ENCODE measurements around the gene ZNF217. TPM values are rescaled to one million over a fixed set of nuclear protein-coding genes. Genes with fewer than 3 reads are reported as not detected.
"Not testable (repeated sequence)": the region's sequence is repeated elsewhere in the genome, so short reads cannot be mapped to it uniquely, and the experiment has no call there.

ZNF217 gene
- total and polyA plus RNA-seq, 2 donors (not counting 1 experiment from before 2014, with no cell fraction given) = 15.5 to 92.6 TPM

GRCh38 chr20:53589321-53590065 lies 4.1 kb downstream of the ZNF217 start:
- H3K4me1 ChIP-seq (ENCODE audit: control insufficient read depth in 2 of 2, insufficient read depth in 2 of 2, low read length in 2 of 2) = peaks cover 38 to 43% of the 10 kb centered on the region in 2 donors
- no CpG with 5 or more reads among the region's 12 CpGs for WGBS (ENCODE audit: insufficient coverage)

GRCh38 chr20:53587157-53587703 lies 6.4 kb downstream of the ZNF217 start:
- DNase-seq; H3K9me3 ChIP-seq (ENCODE audit: control extremely low read depth in 1 of 3, control insufficient read depth in 2 of 3, insufficient read depth in 1 of 3, low read length in 2 of 3); H4K20me1 ChIP-seq (ENCODE audit: control insufficient read depth, insufficient read depth, low read length, poor library complexity, severe bottlenecking); H3K27me3 Mint-ChIP-seq; H3K27me3 ChIP-seq (replicated peaks in 1 of 4; ENCODE audit: control extremely low read depth in 1 of 4, control insufficient read depth in 3 of 4, insufficient read depth in 4 of 4, low read length in 3 of 4); H3K9ac ChIP-seq (ENCODE audit: low read length); H2AFZ ChIP-seq (ENCODE audit: insufficient read depth, low read depth, low read length, poor library complexity, severe bottlenecking); H3K4me3 ChIP-seq (ENCODE audit: control extremely low read depth in 1 of 5, extremely low read depth in 1 of 5, insufficient read depth in 1 of 5, low read depth in 2 of 5, low read length in 4 of 5); POLR2A ChIA-PET; H3K9me3 Mint-ChIP-seq (ENCODE audit: insufficient read depth); H3K36me3 ChIP-seq (replicated peaks in 1 of 2; ENCODE audit: control extremely low read depth in 1 of 2, control insufficient read depth in 1 of 2, extremely low read depth in 1 of 2, insufficient read depth in 2 of 2, low read length in 1 of 2); ATAC-seq (ENCODE audit: low read depth): not testable (repeated sequence)
- intact Hi-C loops (cut with micrococcal nuclease) = loop anchor here (5.0 kb wide), 1 partner anchor 40 kb away; no protein-coding TSS in a partner anchor
- Histone ChIP-seq H3K79me2 (ENCODE audit: control insufficient read depth, insufficient read depth, low read length) (peaks cover 87% of the 10 kb centered on the region), H3K4me1 (ENCODE audit: control insufficient read depth in 2 of 2, insufficient read depth in 2 of 2, low read length in 2 of 2) (peaks cover 60 to 62% of the 10 kb centered on the region in 2 donors), H3K4me2 (replicated peaks; ENCODE audit: low read depth, low read length, poor library complexity, severe bottlenecking) (peak overlapping the region; percentile 40), H3K27ac (ENCODE audit: low read length in 2 of 2) (peak overlapping the region; percentile 41 to 82)
- Mint-ChIP-seq H3K27ac (peak overlapping the region; percentile 93), H3K4me3 (peak overlapping the region; percentile 81), H3K4me1 (peaks cover 74% of the 10 kb centered on the region)
- no CpG with 5 or more reads among the region's 1 CpG for WGBS (ENCODE audit: insufficient coverage)
- CTCF ChIA-PET = interaction anchor here (0.6 to 1.2 kb wide), 2 partner anchors 261 to 280 kb away, joined by 4 read pairs; no protein-coding TSS in a partner anchor

More at GRCh38 chr20:53589321-53590065, 4.1 kb downstream of the ZNF217 start:
- peaks cover 72% of the 10 kb centered on the region for H3K79me2 ChIP-seq (ENCODE audit: control insufficient read depth, insufficient read depth, low read length)
- H3K36me3 ChIP-seq (replicated peaks in 1 of 2; ENCODE audit: control extremely low read depth in 1 of 2, control insufficient read depth in 1 of 2, extremely low read depth in 1 of 2, insufficient read depth in 2 of 2, low read length in 1 of 2); H4K20me1 ChIP-seq (ENCODE audit: control insufficient read depth, insufficient read depth, low read length, poor library complexity, severe bottlenecking); ATAC-seq (ENCODE audit: low read depth); H3K9me3 Mint-ChIP-seq (ENCODE audit: insufficient read depth); H3K27me3 Mint-ChIP-seq; H3K9me3 ChIP-seq (ENCODE audit: control extremely low read depth in 1 of 3, control insufficient read depth in 2 of 3, insufficient read depth in 1 of 3, low read length in 2 of 3); H3K27me3 ChIP-seq (replicated peaks in 1 of 4; ENCODE audit: control extremely low read depth in 1 of 4, control insufficient read depth in 3 of 4, insufficient read depth in 4 of 4, low read length in 3 of 4); CTCF ChIA-PET: not testable (repeated sequence)
- POLR2A ChIA-PET = interaction anchor here (0.6 kb wide), 1 partner anchor 206 kb away, joined by 5 read pairs; no protein-coding TSS in a partner anchor
- H2AFZ ChIP-seq (ENCODE audit: insufficient read depth, low read depth, low read length, poor library complexity, severe bottlenecking) = peak overlapping the region; percentile 50
- intact Hi-C loops (cut with micrococcal nuclease) = loop anchor here (5.0 kb wide), 2 partner anchors 38 to 238 kb away; no protein-coding TSS in a partner anchor
- H3K9ac ChIP-seq (ENCODE audit: low read length) = peak overlapping the region; percentile 89
- DNase-seq = peak; percentile 35
- peak overlapping the region in 4 of 5 experiments; percentile 25 to 83 (median 32) for H3K4me3 ChIP-seq (ENCODE audit: control extremely low read depth in 1 of 5, extremely low read depth in 1 of 5, insufficient read depth in 1 of 5, low read depth in 2 of 5, low read length in 4 of 5)
- peaks cover 56% of the 10 kb centered on the region for H3K4me1 Mint-ChIP-seq
- H3K4me2 ChIP-seq (replicated peaks; ENCODE audit: low read depth, low read length, poor library complexity, severe bottlenecking) = peak overlapping the region; percentile 60
- H3K4me3 Mint-ChIP-seq = peak overlapping the region; percentile 90
- H3K27ac Mint-ChIP-seq = peak overlapping the region; percentile 88
- H3K27ac ChIP-seq (ENCODE audit: low read length in 2 of 2) = peak overlapping the region; percentile 92 to 96

Data from B cell (primary cell).